ENCODE measurements around the gene NOC4L. TPM values are rescaled to one million over a fixed set of nuclear protein-coding genes. Genes with fewer than 3 reads are reported as not detected.

NOC4L gene
- total RNA-seq, 1 experiment from 2014 or later = 41.4 TPM

GRCh38 chr12:132099739-132100138 is 44.5 kb upstream of the NOC4L start:
- TF ChIP-seq FOXP4 (CRISPR knock-in tag; IDR thresholded peaks at IDR 0.05) (no peak), SMAD3 (CRISPR knock-in tag; IDR thresholded peaks at IDR 0.05; ENCODE audit: borderline replicate concordance) (no peak), ZNF671 (CRISPR knock-in tag; IDR thresholded peaks at IDR 0.05) (no peak), ATF1 (CRISPR knock-in tag; IDR thresholded peaks at IDR 0.05) (no peak), NR3C1 (CRISPR knock-in tag; conservative IDR thresholded peaks at IDR 0.05; ENCODE audit: low read depth) (no peak), OVOL2 (CRISPR knock-in tag; IDR thresholded peaks at IDR 0.05; ENCODE audit: borderline replicate concordance) (no peak), ETV6 (CRISPR knock-in tag; IDR thresholded peaks at IDR 0.05) (no peak)
- ChIA-PET POLR2A (no interaction called here), CTCF (no interaction called here)
- H3K4me1 Mint-ChIP-seq = peaks cover 14% of the 10 kb centered on the region
- DNase-seq (ENCODE audit: low spot score) (no peak), ATAC-seq (no peak)
- no peak overlapping the region for H3K4me3 Mint-ChIP-seq
- peaks cover 20% of the 10 kb centered on the region for H3K36me3 Mint-ChIP-seq
- H3K27me3 Mint-ChIP-seq (ENCODE audit: low read depth) = no peaks in the 10 kb centered on the region
- H3K9me3 Mint-ChIP-seq = peaks cover 10% of the 10 kb centered on the region
- peak overlapping the region; percentile 70 for H3K27ac Mint-ChIP-seq

GRCh38 chr12:132100306-132101065 is 43.8 kb upstream of the NOC4L start:
- Mint-ChIP-seq H3K9me3 (peaks cover 8% of the 10 kb centered on the region), H3K27ac (no peak overlapping the region), H3K36me3 (peaks cover 20% of the 10 kb centered on the region), H3K4me3 (no peak overlapping the region), H3K4me1 (peaks cover 13% of the 10 kb centered on the region), H3K27me3 (ENCODE audit: low read depth) (no peaks in the 10 kb centered on the region)
- ChIA-PET CTCF (no interaction called here), POLR2A (no interaction called here)
- TF ChIP-seq ZNF396 (CRISPR knock-in tag; IDR thresholded peaks at IDR 0.05; ENCODE audit: borderline replicate concordance) (no peak), ZNF263 (CRISPR knock-in tag; IDR thresholded peaks at IDR 0.05; ENCODE audit: low read depth) (no peak), IRF1 (CRISPR knock-in tag; IDR thresholded peaks at IDR 0.05) (no peak), NFATC4 (CRISPR knock-in tag; IDR thresholded peaks at IDR 0.05) (no peak), ZBTB21 (CRISPR knock-in tag; IDR thresholded peaks at IDR 0.05; ENCODE audit: borderline replicate concordance) (no peak)
- TF ChIP-seq, protein P1, sequence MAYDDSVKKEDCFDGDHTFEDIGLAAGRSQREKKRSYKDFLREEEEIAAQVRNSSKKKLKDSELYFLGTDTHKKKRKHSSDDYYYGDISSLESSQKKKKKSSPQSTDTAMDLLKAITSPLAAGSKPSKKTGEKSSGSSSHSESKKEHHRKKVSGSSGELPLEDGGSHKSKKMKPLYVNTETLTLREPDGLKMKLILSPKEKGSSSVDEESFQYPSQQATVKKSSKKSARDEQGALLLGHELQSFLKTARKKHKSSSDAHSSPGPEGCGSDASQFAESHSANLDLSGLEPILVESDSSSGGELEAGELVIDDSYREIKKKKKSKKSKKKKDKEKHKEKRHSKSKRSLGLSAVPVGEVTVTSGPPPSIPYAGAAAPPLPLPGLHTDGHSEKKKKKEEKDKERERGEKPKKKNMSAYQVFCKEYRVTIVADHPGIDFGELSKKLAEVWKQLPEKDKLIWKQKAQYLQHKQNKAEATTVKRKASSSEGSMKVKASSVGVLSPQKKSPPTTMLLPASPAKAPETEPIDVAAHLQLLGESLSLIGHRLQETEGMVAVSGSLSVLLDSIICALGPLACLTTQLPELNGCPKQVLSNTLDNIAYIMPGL (CRISPR knock-in tag; IDR thresholded peaks at IDR 0.05) = no peak
- DNase-seq (ENCODE audit: low spot score) (no peak), ATAC-seq (no peak)

- no peak for TF ChIP-seq ZNF512 (CRISPR knock-in tag; IDR thresholded peaks at IDR 0.05; ENCODE audit: borderline replicate concordance)
- TF ChIP-seq MXD4 (CRISPR knock-in tag; IDR thresholded peaks at IDR 0.05; ENCODE audit: borderline replicate concordance) = no peak
- TF ChIP-seq, protein P2, sequence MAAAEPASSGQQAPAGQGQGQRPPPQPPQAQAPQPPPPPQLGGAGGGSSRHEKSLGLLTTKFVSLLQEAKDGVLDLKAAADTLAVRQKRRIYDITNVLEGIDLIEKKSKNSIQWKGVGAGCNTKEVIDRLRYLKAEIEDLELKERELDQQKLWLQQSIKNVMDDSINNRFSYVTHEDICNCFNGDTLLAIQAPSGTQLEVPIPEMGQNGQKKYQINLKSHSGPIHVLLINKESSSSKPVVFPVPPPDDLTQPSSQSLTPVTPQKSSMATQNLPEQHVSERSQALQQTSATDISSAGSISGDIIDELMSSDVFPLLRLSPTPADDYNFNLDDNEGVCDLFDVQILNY (CRISPR knock-in tag; IDR thresholded peaks at IDR 0.05) = no peak
- TF ChIP-seq ZNF317 (CRISPR knock-in tag; IDR thresholded peaks at IDR 0.05; ENCODE audit: borderline replicate concordance, low read depth) = no peak
- ATAC-seq (no peak), DNase-seq (ENCODE audit: low spot score) (no peak)
- Mint-ChIP-seq H3K9me3 (no peaks in the 10 kb centered on the region), H3K4me1 (peaks cover 8% of the 10 kb centered on the region), H3K36me3 (peaks cover 16% of the 10 kb centered on the region), H3K27ac (no peak overlapping the region), H3K27me3 (ENCODE audit: low read depth) (no peaks in the 10 kb centered on the region), H3K4me3 (no peak overlapping the region)
- ChIA-PET CTCF (no interaction called here), POLR2A (no interaction called here)
These were observed 42.0 kb upstream of the NOC4L start for GRCh38 chr12:132102297-132102696.
